ENCODE results near the gene PPP2R2C.

PPP2R2C gene

DNA sequence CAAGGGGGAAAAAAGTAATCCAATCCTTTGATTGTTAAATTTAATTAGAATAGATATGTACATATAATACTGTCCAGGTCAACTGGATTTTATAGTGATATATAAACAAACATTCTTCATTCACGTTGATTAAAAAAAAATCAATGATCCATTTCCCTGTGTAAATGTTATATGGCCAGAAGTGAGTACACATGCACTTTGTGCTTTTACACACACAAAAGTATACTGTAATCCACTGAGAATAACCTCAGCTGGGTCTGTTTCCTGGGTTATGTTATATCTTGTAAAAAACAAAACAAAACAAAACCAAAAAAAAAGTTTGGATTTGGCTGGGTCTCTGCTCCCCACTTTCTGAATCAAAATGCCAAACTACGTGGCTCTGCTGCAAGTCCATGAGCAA, 151.1 kb downstream of the PPP2R2C start:
- Histone ChIP-seq H3K27ac (ENCODE audit: extremely low read depth, low read depth, low read length) (no peak overlapping the region), H3K36me3 (ENCODE audit: control insufficient read depth in 2 of 2, insufficient read depth in 1 of 2, low read length in 2 of 2) (peaks cover 0 to 38% of the 10 kb centered on the region in 2 experiments; a peak in 1 of 3 replicates), H3K4me3 (ENCODE audit: low read depth, low read length) (no peak overlapping the region), H3K4me1 (ENCODE audit: control insufficient read depth, insufficient read depth, low read length) (no peaks in the 10 kb centered on the region), H3K9me3 (ENCODE audit: control insufficient read depth, insufficient read depth, low read depth, low read length) (no peaks in the 10 kb centered on the region)
- ChIA-PET CTCF (interaction anchor here (1.5 kb wide), 1 partner anchor 71 kb away, joined by 7 read pairs; no protein-coding TSS in a partner anchor), POLR2A (no interaction called here)
- TF ChIP-seq ZNF843 (tag by site-specific recombination; IDR thresholded peaks at IDR 0.05): no peak
- TF ChIP-seq, protein P1, sequence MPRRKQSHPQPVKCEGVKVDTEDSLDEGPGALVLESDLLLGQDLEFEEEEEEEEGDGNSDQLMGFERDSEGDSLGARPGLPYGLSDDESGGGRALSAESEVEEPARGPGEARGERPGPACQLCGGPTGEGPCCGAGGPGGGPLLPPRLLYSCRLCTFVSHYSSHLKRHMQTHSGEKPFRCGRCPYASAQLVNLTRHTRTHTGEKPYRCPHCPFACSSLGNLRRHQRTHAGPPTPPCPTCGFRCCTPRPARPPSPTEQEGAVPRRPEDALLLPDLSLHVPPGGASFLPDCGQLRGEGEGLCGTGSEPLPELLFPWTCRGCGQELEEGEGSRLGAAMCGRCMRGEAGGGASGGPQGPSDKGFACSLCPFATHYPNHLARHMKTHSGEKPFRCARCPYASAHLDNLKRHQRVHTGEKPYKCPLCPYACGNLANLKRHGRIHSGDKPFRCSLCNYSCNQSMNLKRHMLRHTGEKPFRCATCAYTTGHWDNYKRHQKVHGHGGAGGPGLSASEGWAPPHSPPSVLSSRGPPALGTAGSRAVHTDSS (tag by site-specific recombination; IDR thresholded peaks at IDR 0.05): no peak
- no peak for TF ChIP-seq ZNF560 (tag by site-specific recombination; IDR thresholded peaks at IDR 0.05; ENCODE audit: borderline replicate concordance)
- no peak for TF ChIP-seq ZNF133 (tag by site-specific recombination; IDR thresholded peaks at IDR 0.05)
- TF ChIP-seq, protein P2, sequence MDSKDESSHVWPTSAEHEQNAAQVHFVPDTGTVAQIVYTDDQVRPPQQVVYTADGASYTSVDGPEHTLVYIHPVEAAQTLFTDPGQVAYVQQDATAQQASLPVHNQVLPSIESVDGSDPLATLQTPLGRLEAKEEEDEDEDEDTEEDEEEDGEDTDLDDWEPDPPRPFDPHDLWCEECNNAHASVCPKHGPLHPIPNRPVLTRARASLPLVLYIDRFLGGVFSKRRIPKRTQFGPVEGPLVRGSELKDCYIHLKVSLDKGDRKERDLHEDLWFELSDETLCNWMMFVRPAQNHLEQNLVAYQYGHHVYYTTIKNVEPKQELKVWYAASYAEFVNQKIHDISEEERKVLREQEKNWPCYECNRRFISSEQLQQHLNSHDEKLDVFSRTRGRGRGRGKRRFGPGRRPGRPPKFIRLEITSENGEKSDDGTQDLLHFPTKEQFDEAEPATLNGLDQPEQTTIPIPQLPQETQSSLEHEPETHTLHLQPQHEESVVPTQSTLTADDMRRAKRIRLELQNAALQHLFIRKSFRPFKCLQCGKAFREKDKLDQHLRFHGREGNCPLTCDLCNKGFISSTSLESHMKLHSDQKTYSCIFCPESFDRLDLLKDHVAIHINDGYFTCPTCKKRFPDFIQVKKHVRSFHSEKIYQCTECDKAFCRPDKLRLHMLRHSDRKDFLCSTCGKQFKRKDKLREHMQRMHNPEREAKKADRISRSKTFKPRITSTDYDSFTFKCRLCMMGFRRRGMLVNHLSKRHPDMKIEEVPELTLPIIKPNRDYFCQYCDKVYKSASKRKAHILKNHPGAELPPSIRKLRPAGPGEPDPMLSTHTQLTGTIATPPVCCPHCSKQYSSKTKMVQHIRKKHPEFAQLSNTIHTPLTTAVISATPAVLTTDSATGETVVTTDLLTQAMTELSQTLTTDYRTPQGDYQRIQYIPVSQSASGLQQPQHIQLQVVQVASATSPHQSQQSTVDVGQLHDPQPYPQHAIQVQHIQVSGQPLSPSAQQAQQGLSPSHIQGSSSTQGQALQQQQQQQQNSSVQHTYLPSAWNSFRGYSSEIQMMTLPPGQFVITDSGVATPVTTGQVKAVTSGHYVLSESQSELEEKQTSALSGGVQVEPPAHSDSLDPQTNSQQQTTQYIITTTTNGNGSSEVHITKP (tag by site-specific recombination; IDR thresholded peaks at IDR 0.05): no peak
- no peak for TF ChIP-seq GLIS2 (tag by site-specific recombination; IDR thresholded peaks at IDR 0.05)
- no peak for TF ChIP-seq ZNF623 (tag by site-specific recombination; IDR thresholded peaks at IDR 0.05)
- TF ChIP-seq GLI2 (tag by site-specific recombination; IDR thresholded peaks at IDR 0.05; ENCODE audit: borderline replicate concordance, low read depth): no peak
- no peak for TF ChIP-seq ZNF169 (tag by site-specific recombination; IDR thresholded peaks at IDR 0.05)
- no peak for TF ChIP-seq ZNF701 (tag by site-specific recombination; IDR thresholded peaks at IDR 0.05)

DNA sequence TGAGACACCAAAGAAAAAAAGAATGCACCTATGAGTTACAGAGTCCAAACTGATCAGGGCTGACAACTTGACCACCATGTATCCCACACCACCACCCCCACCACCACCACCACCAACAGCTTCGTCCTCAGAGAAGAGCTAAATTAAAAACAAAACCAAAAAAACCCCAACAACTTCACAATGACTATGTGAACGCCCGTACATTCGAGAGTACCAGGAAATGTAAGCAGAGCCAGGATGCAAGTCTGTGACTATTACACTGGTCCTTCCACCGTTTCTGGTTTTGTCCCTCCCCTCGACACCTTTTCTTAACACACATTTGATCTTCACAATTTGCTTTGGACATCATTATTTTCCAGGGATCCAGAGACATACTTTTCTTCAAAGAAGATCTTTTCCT, 151.8 kb downstream of the PPP2R2C start:
- POLR2A ChIA-PET: no interaction called here
- no peaks in the 10 kb centered on the region for H3K9me3 ChIP-seq (ENCODE audit: control insufficient read depth, insufficient read depth, low read depth, low read length)
- H3K4me3 ChIP-seq (ENCODE audit: low read depth, low read length): no peak overlapping the region
- CTCF ChIA-PET: interaction anchor here (0.9 to 1.6 kb wide), 3 partner anchors 10 to 70 kb away, joined by 4 to 8 read pairs (median 7); no protein-coding TSS in a partner anchor
- peaks cover 0 to 38% of the 10 kb centered on the region in 2 experiments; a peak in 1 of 3 replicates for H3K36me3 ChIP-seq (ENCODE audit: control insufficient read depth in 2 of 2, insufficient read depth in 1 of 2, low read length in 2 of 2)
- no peaks in the 10 kb centered on the region for H3K4me1 ChIP-seq (ENCODE audit: control insufficient read depth, insufficient read depth, low read length)
- no peak overlapping the region for H3K27ac ChIP-seq (ENCODE audit: extremely low read depth, low read depth, low read length)
- TF ChIP-seq ZNF132 (tag by site-specific recombination; IDR thresholded peaks at IDR 0.05; ENCODE audit: borderline replicate concordance) (no peak), ZNF510 (tag by site-specific recombination; IDR thresholded peaks at IDR 0.05; ENCODE audit: insufficient replicate concordance) (no peak), ZNF670 (tag by site-specific recombination; IDR thresholded peaks at IDR 0.05; ENCODE audit: low read depth) (no peak), ZBTB7A (tag by site-specific recombination; IDR thresholded peaks at IDR 0.05; ENCODE audit: low read depth) (no peak), MEIS1 (CRISPR knock-in tag; IDR thresholded peaks at IDR 0.05; ENCODE audit: borderline replicate concordance) (no peak), PRDM1 (tag by site-specific recombination; IDR thresholded peaks at IDR 0.05) (no peak), ZNF335 (tag by site-specific recombination; conservative IDR thresholded peaks at IDR 0.05) (no peak), SALL2 (tag by site-specific recombination; IDR thresholded peaks at IDR 0.05; ENCODE audit: borderline replicate concordance) (no peak), ZSCAN23 (tag by site-specific recombination; IDR thresholded peaks at IDR 0.05) (no peak), SETDB1 (IDR thresholded peaks at IDR 0.05; ENCODE audit: insufficient read length, low read length) (no peak), ZNF157 (tag by site-specific recombination; IDR thresholded peaks at IDR 0.05) (no peak)
- TF ChIP-seq, protein P3, sequence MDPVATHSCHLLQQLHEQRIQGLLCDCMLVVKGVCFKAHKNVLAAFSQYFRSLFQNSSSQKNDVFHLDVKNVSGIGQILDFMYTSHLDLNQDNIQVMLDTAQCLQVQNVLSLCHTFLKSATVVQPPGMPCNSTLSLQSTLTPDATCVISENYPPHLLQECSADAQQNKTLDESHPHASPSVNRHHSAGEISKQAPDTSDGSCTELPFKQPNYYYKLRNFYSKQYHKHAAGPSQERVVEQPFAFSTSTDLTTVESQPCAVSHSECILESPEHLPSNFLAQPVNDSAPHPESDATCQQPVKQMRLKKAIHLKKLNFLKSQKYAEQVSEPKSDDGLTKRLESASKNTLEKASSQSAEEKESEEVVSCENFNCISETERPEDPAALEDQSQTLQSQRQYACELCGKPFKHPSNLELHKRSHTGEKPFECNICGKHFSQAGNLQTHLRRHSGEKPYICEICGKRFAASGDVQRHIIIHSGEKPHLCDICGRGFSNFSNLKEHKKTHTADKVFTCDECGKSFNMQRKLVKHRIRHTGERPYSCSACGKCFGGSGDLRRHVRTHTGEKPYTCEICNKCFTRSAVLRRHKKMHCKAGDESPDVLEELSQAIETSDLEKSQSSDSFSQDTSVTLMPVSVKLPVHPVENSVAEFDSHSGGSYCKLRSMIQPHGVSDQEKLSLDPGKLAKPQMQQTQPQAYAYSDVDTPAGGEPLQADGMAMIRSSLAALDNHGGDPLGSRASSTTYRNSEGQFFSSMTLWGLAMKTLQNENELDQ (tag by site-specific recombination; IDR thresholded peaks at IDR 0.05; ENCODE audit: low read depth): no peak
- TF ChIP-seq, protein P4, sequence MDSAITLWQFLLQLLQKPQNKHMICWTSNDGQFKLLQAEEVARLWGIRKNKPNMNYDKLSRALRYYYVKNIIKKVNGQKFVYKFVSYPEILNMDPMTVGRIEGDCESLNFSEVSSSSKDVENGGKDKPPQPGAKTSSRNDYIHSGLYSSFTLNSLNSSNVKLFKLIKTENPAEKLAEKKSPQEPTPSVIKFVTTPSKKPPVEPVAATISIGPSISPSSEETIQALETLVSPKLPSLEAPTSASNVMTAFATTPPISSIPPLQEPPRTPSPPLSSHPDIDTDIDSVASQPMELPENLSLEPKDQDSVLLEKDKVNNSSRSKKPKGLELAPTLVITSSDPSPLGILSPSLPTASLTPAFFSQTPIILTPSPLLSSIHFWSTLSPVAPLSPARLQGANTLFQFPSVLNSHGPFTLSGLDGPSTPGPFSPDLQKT (IDR thresholded peaks at IDR 0.05; ENCODE audit: borderline replicate concordance, low read depth, low read length): no peak
- TF ChIP-seq, protein P2 (tag by site-specific recombination; IDR thresholded peaks at IDR 0.05): no peak
